HG02852 (cell line): ENCODE results near the gene ANKFY1.
A peak's percentile ranks its signal among the peaks of the same experiment; 100 is the strongest.

Experiments used
- ATAC-seq: cut with Tn5 transposase; IDR thresholded peaks from one replicate; pipeline ENCODE4 v1.9.1; 2021; ENCODE audit warnings: mild to moderate bottlenecking, moderate library complexity; ENCODE audit not compliant: unreplicated experiment

The ANKFY1 gene

GRCh38 chr17:4263282-4264215, at the start of gene ANKFY1:
Gene ANKFY1 (minus strand): TSS chr17:4263979. CDS start chr17:4263941, 38 bp downstream.
- ATAC-seq = peak; percentile 72

- no peak for ATAC-seq
Measured at GRCh38 chr17:4310354-4311060, 46.7 kb upstream of the ANKFY1 start.

- no peak for ATAC-seq
Measured at GRCh38 chr17:4309897-4310296, 46.1 kb upstream of the ANKFY1 start.

- ATAC-seq = no peak
Measured at GRCh38 chr17:4307179-4307930, 43.6 kb upstream of the ANKFY1 start.

- ATAC-seq = no peak
Measured at GRCh38 chr17:4305224-4305623, 41.4 kb upstream of the ANKFY1 start.

GRCh38 chr17:4304417-4305027, 40.7 kb upstream of the ANKFY1 start:
- no peak for ATAC-seq

GRCh38 chr17:4301066-4301465, 37.3 kb upstream of the ANKFY1 start:
- no peak for ATAC-seq

GRCh38 chr17:4297351-4297750, 33.6 kb upstream of the ANKFY1 start:
- no peak for ATAC-seq

- ATAC-seq = no peak
Measured at GRCh38 chr17:4295686-4296085, 31.9 kb upstream of the ANKFY1 start.

- no peak for ATAC-seq
Measured at GRCh38 chr17:4293572-4293971, 29.8 kb upstream of the ANKFY1 start.

- no peak for ATAC-seq
Measured at GRCh38 chr17:4287710-4288109, 23.9 kb upstream of the ANKFY1 start.

- no peak for ATAC-seq
Measured at GRCh38 chr17:4276514-4276913, 12.7 kb upstream of the ANKFY1 start.

GRCh38 chr17:4272972-4273368, 9.2 kb upstream of the ANKFY1 start:
- ATAC-seq = no peak

- no peak for ATAC-seq
Measured at GRCh38 chr17:4272213-4272971, 8.6 kb upstream of the ANKFY1 start.

- no peak for ATAC-seq
Measured at GRCh38 chr17:4270736-4271135, 7.0 kb upstream of the ANKFY1 start.

GRCh38 chr17:4269915-4270314, 6.1 kb upstream of the ANKFY1 start:
- no peak for ATAC-seq

- no peak for ATAC-seq
Measured at GRCh38 chr17:4267402-4267801, 3.6 kb upstream of the ANKFY1 start.

GRCh38 chr17:4266550-4266949, 2.8 kb upstream of the ANKFY1 start:
- no peak for ATAC-seq

GRCh38 chr17:4262703-4263102, 1.1 kb downstream of the ANKFY1 start:
- ATAC-seq = no peak

- ATAC-seq = no peak
Measured at GRCh38 chr17:4261452-4261851, 2.3 kb downstream of the ANKFY1 start.
